Measurements from ENCODE around the gene ACO1.
A peak's percentile ranks its signal among the peaks of the same experiment; 100 is the strongest.
"Not testable (repeated sequence)": the region's sequence is repeated elsewhere in the genome, so short reads cannot be mapped to it uniquely, and the experiment has no call there.

The ACO1 gene
- total RNA-seq: 98.9 to 305 (median 197) reads per million in 18 experiments

DNA sequence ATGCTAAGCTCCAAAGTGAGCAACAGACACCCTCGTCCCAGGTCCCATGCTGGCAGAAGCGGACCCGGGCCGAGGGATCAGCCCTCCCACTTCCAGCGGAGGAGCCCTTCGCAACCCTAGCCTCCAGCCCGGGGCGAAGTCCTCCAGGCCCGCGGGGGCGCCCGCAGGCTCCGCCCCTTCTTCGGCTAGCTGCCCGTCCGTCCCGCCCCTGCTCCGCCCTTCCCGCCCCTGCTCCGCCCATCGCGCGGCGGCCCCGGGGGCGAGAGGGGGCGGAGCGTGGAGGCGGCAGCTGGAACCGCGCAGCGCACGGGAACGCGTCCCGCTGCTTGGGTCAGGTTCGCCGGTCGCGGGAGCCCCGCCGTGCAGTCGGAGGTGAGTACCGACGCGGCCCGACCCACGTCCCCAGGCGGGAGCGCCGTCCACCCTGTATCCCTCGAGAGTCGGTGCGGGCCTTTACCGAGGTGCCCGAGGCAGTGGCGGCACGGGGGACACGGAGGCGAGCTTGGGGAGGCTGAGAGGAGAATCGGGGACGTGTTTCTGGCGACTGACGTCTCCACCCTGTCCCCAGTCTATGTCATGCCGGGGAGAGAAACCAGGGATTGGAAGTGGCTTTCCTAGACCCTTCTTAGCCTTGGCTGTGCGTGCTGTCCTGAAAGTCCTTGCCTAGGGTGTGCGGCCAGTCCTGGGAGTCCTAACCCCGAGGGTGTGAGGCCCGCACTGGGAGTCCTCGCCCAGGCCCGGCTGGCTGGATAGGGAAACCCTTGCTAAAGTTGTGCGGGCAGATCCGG lies at the start of gene ACO1:
Gene ACO1, plus strand, starts transcription at position 280 of the 788 bp plus-strand sequence. CDS start 20,864 bp downstream, outside the sequence.
- peak; percentile 88 to 93 for DNase-seq

DNA sequence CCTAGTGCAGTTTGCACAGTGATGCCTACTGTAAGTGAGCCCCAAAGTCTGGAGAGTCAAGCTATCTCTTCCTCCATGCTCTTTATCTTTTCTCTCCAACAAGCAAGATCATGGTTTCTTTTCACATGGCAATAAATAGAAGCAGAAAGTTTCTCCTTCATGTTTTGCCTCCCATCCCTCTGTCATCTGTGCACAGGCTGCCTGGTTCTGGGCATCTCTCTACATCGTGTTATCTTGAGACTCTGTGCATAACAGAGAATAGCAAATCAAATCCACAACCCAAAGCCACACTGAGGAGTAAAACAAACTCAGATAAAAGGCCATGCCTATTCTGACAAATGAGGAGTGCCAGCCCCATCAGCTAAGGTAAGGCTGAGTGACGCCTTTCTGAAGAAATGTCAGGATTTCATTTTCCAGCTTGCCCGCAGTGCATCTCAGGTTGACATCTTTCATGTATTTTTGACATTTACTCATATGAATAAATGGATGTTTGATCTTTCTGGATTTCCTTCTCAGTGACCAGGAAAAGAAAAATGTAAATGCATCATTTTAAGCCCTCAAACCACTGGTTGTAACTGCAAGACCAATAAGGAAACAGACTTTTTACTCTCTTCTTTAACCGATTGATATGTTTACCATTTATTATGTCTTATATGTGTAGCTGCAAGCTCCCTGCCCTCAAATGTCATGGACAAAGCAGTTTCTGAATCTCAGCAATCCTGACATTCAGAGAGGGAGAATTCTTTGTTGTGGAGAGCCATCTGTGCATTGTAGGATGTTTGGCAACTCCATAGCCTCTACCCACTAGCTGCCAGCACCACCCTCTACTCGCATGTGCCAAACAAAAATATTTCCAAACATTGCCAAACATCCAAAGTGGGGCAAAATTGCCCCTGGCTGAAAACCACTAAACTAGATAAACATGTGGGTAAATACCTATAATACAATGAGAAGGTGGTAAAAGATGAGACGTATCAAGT lies 49.2 kb upstream of the ACO1 start:
- no peak for DNase-seq

DNA sequence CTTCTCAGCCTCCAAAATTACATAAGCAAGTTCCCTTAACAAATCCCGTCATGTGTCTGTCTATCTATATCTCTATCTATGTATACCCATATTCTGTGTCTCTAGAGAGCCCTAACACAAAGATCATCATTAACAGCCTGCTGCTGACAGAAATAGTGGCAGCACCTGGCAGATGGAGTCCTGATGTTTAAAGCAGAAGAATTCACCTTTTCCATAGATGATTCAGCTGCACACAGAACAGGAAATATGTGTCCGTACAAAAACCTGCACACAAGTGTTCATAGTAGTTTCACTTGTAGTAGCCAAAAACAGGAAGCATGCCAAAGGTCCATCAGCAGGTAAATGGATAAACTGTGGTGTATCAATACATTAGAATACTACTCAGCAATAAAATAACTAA lies 45.0 kb upstream of the ACO1 start:
- no peak for DNase-seq

DNA sequence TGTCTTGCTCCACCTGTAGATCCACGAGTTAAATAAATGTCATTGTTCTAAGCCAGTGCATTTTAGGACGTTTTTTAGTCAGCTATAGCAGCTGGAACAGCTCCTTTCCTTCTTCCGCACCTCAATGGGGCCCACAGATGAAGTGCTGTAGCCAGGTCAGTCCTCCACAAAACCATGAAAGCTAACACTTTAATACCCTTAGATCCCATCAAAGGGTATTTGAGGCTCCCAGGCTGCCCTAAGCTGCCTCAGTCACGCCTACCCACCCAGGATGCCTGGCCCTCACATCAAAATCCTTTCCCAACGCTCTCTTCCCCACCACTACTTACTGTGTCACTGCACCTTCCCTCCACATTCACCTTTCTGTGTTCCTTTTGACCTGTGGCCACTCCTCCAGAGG lies 44.1 kb upstream of the ACO1 start:
- DNase-seq: no peak

DNA sequence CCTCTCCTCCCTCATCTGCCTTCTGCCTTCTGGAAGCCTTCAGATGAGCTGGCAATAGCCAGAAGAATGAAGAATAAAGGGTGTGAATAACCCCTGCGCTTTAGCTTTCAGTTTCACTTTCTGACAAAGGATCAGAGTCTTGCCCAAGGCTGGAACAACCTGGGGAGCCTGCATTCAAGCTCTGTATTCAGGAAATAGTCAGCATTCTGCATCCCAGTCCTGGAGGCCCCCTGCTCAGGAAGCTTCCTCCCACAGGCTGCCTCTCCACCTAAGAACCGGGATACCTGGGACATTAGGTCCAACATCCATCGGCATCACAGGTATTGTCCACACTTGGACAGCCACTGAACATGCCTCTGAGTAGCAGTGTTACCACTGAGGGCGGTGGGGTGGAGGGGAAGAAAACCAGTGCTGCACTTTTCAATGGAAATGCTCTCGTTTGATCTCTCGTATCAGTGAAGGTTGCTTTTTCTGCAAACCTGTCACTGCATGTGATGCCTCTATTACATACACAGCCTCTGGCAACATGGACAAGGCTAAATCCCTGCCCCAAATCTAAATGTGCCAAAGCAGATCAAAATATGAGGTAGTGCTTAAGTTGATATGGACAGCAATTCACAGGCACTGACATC lies 39.8 kb upstream of the ACO1 start:
- DNase-seq: no peak

DNA sequence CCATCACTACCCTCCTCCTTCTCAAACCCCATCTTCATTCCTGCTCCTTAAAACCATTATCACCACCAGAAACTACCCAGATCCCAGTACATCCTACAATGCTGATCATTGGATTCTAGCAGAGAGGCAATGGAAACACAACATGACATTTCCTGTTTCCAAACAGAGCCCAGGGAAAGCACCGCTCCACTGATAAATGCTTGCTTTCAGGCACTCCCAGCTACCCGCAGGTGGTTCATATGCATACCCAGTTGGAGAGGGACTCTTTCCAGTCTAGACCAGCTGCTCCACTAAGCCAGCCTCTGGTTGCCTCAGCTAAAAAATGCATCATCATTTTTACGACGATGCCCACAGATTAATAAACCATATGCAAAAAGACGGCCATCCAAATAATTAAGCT lies 39.2 kb upstream of the ACO1 start:
- DNase-seq: no peak

DNA sequence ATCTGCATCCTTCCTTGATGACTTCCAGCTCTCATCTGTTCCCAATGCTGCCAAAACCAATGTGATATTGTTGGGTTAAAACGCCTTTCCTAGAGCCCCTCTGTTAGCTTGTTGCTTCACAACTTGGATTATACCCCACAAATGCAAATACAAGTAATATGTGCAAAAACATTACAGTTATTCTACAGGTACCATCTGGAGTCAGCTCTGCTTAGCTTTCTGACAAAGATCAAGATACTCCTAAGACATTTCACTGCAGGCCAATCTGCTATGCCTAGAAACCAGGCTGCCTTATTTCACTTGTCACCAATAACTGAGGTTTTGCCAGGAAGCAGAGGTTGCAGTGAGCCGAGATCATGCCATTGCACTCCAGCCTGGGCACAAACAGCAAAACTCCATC lies 36.9 kb upstream of the ACO1 start:
- DNase-seq: no peak

DNA sequence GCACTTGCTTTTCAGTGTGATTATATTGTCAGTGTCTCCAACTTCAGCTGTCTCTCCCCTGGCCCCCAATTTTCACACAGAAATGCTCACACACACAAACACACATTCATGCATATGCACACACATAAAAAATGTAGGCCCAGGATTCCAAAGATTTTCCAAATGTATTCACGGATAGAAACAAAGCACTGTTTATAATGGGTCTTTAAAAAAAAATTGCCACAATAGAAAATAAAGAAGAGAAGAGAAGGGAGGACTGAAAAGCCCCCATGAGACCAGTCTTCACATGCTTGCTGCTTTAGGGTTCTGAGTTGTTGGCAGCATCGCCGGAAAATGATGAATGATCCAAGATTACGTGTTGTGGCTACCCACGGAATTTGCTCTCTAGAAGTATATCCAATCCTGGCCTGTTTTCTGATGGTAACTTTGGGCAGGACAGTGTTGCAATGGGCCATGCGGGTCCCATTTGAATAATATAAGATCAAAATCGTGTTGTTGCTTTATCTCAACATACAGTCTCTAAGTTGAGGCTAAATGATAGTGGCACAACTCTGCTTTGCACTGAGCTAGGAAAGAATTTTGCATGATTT lies 36.2 kb upstream of the ACO1 start:
- DNase-seq: no peak

DNA sequence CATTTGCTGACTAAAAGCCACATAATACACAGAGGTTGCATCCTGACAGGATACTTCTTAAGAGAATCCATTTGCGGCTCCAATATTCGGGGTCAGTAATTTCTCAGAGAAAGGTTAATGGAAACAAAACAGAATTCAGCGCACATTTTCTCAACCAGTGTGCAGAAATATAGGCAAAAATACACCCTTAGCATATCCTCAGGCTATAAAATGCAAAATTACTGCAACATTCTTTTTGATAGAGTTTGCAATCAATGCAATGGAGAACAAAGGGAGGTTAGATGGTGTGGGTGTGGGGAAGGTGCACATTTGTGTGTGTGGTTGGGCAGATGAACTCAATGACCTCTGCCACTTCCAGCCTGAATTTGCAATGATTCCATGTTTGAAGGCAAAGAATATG lies 35.4 kb upstream of the ACO1 start:
- DNase-seq: no peak

DNA sequence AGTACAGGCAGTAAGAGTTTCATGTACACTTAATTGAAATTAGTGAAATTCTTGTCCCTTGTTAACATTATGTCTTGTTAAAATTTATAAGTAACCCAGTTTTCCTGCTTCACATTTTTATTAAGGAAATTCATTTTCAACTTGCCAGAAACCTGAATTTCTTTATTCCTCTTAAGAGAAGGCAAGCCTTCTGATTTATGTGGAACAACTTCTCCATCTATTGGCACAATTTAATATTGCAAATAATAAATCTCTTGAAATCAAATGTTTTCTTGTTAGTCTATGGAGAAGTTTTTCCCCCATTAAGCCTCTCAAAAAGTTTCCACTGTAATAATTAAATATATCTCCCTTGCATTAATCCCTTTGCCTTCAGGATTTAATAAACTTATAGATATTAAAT lies 33.8 kb upstream of the ACO1 start:
- DNase-seq: peak; percentile 15 to 63

DNA sequence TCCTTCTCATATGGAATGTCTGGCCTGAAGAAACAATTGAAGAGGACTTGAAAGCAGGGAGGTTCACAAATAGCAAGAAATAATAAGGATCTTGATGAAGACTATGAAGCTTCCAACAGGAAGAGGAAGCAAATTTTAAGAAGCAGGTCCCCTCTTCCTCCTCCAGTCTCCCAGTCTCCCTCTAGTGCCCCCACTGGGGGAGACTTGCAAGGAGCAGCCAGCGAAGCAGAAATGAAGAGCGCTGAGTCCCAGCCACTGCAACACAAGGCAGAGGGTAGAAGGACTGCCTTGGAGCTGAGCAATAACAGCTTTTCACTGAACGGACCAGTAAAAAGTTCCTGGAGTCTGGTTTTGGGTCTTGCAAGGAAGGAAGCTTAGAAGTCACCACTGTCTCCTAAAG lies 32.6 kb upstream of the ACO1 start:
- peak in 1 of 2 donors; percentile 18 for DNase-seq

DNA sequence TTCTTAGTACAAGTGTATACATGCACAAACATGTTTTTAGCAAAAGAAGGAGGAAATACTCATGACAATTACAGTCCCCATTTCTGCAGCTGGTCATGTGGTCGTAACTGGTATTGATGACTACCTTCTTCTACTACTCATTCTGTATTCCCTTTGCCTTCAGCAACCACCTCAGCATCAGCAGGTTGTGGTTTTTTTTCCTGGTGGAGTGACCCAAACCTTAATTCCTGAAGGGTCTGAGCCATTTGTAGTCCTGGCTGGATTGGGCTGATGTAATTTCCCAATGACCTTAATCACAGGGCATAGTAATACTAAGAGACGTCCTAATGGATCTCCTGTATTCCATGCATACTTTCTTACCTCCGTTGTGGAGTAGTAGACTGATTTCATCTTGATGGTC lies 31.0 kb upstream of the ACO1 start:
- DNase-seq: not testable (repeated sequence)

DNA sequence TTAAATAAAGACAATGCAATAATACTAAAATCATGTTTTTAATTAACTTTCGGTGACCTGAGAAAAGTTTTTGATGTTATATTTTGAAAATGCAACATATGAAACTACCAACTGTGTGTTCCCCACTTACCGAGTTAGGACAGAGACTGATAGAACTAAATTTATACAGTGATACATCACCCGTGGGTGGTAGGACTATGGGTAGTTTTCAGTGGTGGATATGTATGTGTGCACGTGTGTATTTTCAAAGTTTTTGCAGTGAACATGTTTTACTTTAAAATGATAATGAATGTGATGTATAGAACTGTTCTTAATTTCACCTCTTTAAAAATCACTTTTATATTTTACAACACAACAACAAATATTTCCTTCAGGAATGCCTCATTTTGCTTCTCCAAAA lies 25.0 kb upstream of the ACO1 start:
- DNase-seq: no peak

DNA sequence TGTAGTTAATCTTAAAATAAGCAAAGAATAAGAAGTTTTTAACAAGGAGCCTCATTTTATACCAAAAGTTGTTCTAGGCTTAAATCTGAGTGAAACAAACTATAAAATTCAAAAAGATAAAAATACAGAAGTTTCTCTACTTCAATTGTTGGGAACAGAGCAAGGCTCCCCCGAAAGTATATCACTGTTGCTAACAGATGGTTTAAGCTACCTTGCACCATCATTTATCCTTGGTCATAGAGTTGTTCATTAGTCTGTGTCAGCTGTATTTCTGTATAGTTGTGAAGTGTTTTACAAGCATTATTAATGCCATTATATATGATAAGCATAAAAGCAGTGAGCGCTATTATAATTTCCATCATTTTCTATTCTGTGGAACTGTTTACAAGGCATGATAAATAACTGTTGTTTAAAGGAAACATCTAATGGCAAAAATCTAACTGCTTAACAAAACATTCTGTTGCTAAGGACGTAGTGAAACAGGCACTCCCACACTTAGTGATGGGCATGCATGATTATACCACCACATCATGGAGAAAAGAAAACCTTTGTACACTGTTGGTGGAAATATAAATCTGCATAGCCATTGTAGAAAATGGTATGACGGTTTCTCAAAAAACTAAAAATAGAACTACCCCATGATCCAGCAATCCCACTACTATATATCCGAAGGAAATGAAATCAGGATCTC lies 23.3 kb upstream of the ACO1 start:
- DNase-seq: no peak

DNA sequence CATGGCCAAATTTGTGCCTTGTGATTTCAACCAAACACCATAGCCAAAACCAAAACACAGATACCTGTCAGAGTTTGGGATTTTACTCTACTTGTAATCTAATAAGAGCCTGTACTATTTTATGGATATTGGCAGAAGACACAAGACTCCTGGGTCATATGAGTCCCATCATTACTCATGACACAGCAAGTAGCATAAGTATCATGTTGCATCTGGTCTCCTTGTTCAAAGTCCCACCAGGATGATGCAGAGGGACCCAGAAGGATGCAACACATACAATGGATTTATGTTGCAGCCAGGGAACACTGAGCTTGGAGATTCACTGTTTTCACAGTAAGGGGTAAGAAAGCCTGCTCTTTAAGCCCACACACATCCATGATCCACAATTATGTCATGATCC lies 13.2 kb upstream of the ACO1 start:
- no peak for DNase-seq

DNA sequence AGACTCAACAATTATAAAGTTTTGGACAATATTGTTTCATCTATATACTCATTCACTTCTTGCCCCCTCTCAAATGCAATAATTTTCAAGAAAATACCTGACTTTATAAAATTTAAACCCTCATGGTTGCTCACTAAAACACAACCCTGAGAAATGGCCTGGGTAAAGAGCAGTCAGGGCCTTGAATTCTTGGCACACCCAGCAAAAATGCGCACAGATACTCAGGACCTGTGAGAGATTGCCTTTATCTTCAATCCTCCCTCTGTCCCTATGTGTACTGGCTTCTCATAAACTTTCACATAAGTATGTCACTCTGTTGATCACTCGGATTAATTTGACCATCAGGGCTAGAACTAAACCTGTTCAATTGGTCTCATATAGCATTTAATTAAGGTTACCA lies 12.8 kb upstream of the ACO1 start:
- DNase-seq: no peak

DNA sequence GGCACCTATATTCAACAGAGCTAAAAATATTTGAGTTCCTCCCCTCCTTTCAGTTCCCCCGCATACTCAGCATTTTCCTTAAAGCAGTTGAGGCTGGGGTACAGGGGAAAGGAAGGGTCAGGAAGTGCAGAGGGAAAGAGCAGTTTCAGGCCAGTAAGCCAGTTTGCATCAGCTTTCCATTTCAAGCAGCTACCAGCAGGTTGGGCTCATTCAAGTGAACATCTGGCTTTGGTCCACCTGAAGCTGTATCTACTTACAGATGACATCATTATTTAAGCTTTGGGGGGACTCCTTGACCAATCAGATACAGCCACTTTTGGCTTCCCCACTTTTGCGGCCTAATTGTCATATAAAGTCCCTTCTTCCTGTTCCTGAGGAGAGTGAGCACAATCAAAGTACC lies 8.2 kb upstream of the ACO1 start:
- no peak for DNase-seq

DNA sequence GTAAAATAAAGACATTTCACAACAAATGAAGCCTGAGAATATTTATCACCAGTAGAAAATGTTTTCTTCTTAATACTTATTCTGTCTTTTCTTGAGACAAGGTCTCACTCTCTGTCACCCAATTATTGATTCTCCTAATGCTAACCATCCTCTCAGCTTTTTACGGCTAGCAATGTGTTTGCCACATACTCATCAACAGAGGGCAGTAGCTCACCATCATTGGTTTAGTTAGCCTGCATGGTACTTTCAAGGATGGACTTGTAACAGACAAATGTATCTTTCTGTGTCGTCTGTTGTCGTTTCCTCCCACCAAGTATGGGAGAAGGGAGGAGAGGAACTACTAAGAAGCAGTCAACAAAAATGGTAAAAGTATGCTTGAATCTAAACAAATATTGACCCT lies 5.9 kb upstream of the ACO1 start:
- DNase-seq: peak; percentile 68 to 76

DNA sequence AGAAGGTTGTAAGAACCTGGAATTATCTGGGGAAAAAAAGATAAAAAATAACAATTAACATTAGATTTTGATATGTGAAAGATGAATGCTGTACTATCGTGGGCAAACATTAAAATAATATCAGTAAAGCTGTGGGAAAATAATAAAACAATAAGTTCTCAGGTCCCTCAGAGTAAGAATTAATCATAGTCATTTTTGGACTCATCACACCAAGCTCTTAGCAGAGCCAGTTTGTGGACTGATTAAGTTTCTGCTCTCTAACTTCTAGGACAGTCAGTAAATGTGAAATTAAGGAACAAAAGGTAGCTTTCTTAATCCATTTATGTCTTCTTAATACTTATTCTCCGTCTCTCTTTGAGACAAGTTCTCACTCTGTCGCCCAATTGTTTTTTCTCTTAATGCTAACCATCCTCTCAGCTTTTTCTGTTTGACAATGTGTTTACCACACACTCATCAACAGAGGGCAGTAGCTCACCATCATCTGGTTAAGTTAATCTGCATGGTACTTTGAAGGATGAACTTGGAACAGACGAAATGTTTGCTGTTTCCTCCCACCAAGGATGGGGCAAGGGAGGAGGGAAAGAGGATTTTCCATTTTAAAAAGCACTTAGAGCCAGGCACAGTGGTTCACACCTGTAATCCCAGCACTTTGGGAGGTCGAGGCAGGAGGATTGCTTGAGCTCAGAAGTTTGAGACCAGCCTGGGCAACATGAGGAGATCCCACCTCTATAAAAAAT lies 5.3 kb upstream of the ACO1 start:
- DNase-seq: peak; percentile 70 to 76

DNA sequence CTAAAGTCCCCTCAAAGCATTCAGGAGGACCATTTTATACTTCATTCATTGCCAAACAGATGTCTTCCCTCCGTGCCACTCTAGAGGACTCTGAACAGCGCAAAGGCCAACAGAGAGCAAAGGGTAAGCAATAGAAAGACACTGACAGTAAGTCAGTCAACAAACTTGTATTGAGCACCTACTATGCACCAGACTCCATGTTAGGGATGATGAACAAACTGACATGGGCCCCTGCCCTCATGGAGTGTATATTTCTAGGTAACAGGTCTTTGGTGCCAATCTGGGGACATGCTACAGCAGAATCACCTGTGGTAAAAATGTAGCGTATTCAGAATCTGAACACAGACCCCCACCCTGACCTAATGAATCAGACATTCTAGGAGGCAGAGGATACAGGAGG lies 3.5 kb upstream of the ACO1 start:
- DNase-seq: no peak

DNA sequence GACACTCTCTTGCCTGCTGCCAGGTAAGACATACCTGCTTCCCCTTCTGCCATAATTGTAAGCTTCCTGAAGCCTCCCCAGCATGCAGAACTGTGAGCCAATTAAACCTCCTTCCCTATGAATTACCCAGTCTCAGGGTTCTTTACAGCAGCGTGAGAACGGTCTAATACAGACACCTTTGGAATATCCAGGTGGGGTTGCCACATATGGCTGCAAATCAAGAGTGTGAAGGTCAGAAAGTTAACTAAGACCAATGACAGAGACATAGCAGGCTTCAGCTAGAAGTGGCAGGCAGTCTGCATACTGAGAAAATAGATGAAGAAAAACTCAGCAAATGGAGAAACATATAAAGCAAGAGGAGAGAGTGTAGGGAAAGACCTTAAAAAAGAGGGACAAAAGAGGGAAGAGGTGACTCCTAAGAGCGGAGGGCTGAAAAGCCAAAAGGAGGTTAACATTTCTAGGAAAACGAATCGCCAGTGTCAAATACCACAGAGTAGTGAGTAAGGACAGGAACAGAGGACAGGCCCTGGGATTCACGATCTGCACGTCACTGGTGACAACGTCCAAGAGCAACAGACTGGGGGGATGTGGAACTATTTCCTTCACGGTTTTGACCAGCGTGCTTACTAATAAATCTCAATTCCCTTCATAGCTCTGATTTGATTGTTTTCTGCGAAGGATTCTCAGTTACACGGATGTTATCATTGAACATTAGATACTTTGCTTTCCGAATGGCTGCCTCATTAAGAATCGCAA lies 1.7 kb upstream of the ACO1 start:
- no peak for DNase-seq

Data from inflammatory macrophage (primary cell).